ENCODE data around the gene KRIT1.
"Not testable (repeated sequence)": the region's sequence is repeated elsewhere in the genome, so short reads cannot be mapped to it uniquely, and the experiment has no call there.

The KRIT1 gene

DNA sequence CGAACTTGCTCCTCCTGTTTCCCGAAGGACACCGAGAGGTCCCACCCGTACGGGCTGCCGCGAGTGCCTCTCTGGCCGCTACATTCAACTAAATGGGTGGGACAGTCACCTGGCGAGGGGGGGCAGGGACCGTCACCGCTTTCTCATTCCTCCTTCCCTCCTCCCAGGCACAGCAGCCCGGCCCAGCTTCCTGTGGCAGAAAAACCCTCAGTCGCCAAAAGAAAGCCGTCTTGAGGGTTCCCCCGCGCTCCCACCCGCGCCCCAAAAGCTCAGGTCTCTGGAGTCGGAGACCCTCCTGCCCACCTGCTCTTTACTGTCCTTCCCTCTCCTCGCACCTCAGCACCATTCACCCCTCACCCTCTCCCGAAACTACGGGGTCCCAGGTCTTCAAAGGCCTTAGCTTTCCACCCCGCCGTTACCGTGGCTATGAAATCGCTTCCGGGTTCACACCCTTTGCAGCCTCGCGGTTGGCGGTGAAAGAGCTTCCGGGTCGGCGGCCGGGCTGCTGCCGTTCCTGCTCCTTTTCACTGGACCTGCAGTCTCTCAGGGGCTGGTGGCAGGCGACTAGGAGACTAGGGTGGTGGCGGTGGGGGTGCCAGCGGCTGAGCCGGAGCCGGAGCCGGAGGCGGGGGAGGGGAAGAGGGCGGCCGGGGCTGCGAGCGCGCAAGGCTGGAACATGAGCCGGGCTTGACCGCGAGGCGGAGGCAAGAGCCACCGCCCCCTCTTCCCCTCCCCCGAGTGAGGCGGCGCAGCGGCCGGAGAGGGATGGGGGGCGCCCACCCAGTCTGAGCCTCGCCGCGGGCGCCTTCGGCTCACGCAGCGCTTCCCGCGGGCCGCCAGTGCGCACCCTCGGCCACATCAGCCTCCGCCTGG lies at the start of gene KRIT1, which contains the start of gene ANKIB1:
Gene KRIT1 (minus strand): TSS at position 428 of the 873 bp plus-strand sequence. CDS start 3,779 bp downstream, outside the sequence.
Gene ANKIB1 (plus strand): TSS at position 488 of the 873 bp plus-strand sequence. CDS start 49,005 bp downstream, outside the sequence.
- DNase-seq (ENCODE audit: low read depth) = peak; percentile 80

- no peak for DNase-seq (ENCODE audit: low read depth)
Observed at GRCh38 chr7:92295391-92295790, 49.7 kb upstream of the KRIT1 start.

GRCh38 chr7:92293896-92294590 lies 48.3 kb upstream of the KRIT1 start:
- DNase-seq (ENCODE audit: low read depth) = no peak

DNA sequence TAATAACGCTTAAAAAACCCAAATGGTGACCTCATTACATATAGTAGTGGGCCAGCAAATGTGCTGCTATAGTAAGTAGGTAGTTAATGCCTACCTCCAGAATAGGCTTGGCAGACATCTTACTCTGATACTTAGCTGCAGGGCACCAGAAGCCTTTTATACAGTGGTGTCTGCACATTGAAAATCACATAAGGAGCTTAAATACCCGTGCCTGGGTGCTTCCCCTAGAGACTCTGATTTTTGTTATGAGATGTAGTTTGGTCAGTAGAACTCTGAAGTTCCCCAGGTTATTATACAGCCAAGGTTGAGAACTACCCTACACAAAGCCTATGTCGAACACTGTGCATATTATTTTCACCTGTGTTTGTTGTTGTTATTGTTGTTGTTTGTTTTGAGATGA lies 47.3 kb upstream of the KRIT1 start:
- no peak for DNase-seq (ENCODE audit: low read depth)

DNA sequence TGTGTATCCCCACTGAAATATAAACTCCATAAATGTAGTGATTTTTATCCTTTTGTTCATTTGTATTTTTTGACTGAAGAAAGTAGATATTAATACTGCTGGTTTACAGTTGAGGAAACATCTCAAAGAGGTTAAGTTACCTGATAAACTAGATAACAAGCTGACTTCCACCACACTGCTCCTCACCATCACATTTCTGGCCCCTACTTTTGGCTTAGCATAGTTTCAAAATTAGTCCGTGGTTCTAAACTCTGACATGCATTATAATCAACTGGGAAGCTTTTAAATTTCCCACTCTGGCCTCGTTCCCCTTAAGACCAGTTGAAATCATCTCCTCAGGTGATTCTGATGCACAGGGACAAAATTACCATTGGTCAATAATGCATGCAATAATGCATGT lies 43.6 kb upstream of the KRIT1 start:
- no peak for DNase-seq (ENCODE audit: low read depth)

- DNase-seq (ENCODE audit: low read depth) = no peak
Observed at GRCh38 chr7:92282930-92283329, 37.2 kb upstream of the KRIT1 start.

- DNase-seq (ENCODE audit: low read depth) = no peak
Observed at GRCh38 chr7:92282221-92282814, 36.6 kb upstream of the KRIT1 start.

GRCh38 chr7:92281031-92281430 lies 35.3 kb upstream of the KRIT1 start:
- DNase-seq (ENCODE audit: low read depth) = no peak

GRCh38 chr7:92279396-92280031 lies 33.8 kb upstream of the KRIT1 start:
- DNase-seq (ENCODE audit: low read depth) = no peak

DNA sequence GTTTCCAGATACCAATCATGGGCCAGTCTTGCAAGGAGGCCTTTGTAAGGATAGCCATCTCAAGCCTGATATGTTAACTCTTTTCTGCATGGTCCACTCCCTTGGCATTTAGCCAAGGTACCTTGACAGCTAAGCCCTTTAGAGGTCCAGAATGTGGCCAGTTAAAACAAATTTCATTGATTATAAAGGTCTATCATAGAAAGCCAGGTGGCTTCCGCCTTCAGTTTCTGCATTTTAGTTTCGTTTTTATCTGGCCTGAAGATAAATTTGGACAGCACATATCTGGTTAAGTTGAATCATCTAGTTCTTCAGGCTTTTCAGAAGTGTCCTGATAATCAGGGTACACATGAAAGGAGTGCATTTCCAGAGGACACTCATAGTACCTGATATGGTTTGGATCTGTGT lies 30.7 kb upstream of the KRIT1 start:
- DNase-seq (ENCODE audit: low read depth) = no peak

GRCh38 chr7:92275327-92275726 lies 29.6 kb upstream of the KRIT1 start:
- no peak for DNase-seq (ENCODE audit: low read depth)

DNA sequence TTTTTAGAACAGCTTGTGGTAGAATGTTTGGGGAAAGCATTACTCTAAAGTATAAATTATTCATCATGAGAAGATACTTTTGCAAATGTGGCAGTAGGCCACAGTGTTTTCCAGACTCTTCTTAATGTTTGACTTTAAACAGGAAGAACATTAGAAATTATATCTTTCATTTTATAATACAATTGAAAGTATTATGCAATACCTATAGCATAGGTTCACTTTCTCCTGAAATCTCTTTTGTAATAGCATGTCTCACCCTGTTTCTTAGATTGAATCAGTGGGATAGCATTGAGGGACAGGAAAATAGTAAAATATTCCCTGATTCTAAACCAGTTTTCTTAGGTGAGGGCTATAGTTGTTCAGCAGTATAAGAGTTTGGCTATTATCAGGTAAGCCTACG lies 23.2 kb upstream of the KRIT1 start:
- DNase-seq (ENCODE audit: low read depth) = no peak

DNA sequence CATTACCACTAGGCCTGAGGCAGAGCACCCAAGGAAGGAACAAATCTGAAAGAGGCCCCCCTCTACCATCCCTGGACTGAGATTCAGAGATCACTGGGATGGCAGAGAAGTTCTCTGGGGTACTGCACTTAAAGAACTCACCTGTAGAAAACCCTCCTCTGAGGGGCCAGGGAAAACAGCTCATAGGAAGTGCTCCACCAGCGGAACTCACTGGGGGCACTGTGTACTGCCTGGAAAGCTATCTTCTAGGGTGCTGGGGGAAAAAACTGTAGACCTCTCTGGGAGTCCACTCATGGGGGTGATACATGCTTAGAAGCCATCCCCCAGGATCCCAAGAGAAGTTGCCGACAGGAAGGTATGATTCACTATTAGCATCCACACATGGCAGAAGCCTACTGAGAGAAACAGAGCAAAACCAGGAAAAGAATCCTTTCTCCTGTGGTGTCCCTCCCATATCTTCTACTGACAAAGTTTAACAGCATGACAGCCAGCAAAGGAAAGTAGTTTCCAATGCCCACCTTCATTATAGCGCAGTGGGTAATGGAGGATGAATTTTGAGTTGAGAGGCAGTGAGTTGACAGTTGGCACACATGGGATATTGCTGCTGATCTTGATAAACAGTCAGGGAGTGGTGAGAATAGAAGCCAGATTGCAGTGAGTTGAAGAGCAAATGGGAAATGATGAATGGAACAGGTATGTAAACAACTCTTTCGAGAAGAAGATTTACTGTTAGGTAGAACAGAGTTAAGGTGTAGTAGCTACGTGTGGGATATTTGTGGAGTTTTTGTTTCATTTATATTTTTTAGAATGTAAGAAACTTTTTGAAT lies 20.9 kb upstream of the KRIT1 start:
- no peak for DNase-seq (ENCODE audit: low read depth)

DNA sequence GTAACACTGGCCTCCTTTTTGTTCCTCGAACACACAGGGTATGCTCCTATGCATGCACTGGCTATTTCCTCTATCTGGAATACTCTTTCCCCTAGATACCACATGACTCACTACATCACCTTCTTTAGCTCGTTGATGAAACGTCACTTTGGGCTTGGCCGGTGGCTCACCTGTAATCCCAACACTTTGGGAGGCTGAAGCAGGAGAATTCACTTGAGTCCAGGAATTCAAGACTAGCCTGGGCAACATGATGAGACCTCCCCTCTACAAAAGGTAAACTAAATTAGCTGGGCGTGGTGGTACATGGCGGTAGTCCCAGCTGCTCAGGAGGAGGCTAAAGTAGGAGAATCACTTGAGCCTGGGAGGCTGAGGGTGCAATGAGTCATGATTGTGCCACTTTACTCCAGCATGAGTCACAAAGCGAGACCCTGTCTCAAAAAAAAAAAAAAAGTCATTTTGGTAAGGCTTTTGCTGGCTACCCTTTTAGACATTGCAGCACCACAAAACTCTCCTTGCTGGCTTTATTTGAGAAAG lies 14.6 kb upstream of the KRIT1 start:
- DNase-seq (ENCODE audit: low read depth) = no peak

DNA sequence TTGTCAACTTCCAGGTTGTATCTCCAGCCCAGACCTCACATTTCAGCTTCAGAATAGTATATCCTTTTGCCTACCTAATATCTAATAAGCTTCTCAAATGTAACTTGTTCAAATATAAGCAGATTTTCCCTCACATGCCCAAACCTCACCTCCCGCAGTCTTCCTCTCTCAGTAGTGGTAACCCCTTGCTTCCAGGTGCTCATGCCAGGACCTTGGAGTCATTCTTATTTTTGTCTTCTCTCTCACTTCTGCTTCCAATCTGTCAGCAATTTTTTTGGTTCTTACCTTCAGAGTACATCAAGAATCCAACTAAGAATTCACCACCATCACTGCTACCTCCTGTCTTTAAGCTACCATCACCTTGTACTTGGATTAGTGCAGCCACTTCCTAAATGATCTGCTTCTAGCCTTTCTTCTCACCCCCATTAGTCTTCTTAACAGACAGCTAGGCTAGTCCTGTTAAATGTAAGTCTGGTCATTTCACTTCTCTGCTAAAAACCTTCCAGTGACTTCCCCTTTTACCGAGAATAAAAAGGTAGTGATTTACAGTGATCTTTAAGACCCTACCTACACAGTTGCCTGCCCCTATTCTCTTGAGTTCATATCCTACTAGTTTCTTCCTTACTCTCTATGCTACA lies 14.0 kb upstream of the KRIT1 start:
- no peak for DNase-seq (ENCODE audit: low read depth)

DNA sequence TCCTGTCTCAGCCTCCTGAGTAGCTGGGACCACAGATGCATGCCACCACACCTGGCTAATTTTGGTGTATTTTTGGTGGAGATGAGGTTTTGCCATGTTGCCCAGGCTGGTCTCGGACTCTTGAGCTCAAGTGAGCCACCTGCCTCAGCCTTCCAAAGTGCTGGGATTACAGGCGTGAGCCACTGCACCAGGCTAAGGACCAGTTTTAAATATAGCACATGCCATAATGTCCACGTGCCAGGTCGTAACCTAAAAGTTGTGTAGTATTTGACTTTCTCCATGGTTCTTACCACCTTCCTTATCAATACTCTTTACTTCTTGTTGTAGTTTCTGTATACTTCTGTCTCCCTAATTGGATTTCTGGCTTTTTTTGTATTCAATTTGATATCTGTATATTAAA lies 13.3 kb upstream of the KRIT1 start:
- DNase-seq (ENCODE audit: low read depth) = no peak

DNA sequence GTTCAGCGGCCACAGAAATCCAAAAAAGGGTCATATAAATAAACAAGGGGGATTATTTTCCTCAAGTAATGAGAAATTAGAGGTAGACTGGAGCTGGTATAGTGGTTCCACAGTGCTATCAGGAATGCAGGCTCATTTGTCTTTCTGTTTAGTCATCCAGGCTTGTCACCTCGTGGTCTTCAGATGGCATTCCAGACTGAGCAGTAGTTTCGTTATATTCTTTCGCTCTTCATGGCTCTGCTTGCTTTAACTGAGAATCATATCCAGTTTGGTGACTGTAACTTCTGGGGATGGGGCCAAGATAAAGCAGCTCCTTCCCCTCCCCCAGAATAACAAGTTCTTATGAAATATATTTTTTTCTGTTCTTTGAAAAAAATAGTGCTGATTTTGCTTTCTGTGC lies 9.6 kb upstream of the KRIT1 start:
- DNase-seq (ENCODE audit: low read depth) = no peak

DNA sequence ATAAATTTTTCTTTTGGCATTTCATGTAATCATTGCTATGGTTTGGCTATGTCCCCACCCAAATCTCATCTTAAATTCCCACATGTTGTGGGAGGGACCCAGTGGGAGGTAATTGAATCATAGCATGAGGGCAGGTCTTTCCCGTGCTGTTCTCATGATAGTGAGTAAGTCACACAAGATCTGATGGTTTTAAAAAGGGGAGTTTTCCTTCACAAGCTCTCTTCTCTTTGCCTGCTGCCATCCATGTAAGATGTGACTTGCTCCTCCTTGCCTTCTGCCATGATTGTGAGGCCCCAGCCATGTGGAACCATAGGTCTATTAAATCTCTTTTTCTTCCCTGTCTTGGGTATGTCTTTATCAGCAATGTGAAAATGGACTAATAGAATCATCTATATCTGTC lies 9.1 kb upstream of the KRIT1 start:
- DNase-seq (ENCODE audit: low read depth) = not testable (repeated sequence)

GRCh38 chr7:92253251-92253650 lies 7.5 kb upstream of the KRIT1 start:
- no peak for DNase-seq (ENCODE audit: low read depth)

DNA sequence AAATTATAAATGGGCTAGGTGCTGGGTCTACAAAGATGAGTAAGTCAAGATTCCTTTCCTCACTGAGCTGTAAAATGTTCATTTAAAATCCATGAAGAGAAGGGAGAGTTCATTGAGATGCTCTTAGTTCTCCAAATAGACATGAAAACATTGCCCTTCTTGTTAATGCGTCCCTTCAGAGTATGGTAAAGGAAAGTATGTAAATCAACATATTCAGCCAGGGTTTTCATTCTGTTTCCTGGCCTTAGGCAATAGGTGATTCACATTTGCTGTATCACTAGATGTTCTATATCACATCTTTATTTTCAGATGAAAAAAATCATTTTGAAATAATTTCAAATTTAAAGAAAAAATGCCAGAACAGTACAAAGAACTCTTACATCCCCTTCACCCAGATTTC lies 5.5 kb upstream of the KRIT1 start:
- DNase-seq (ENCODE audit: low read depth) = no peak

DNA sequence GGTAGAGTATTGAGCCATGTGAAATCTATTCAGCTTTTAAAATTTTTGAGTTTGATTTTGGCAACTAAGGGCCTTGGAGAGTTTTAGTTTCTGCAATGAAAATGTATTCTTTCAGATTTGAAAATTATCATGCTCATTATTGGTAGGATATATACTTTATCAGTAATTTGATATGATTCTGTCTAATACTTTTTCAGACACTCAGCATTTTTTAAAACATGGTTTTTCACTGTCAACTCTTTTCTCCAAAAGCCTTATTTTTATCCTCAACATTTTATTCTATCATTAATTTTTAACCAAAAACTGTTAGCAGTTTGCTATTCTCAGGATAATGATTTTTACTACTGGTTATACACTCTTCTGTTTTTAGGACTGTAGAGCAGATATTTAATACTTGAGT lies 4.9 kb upstream of the KRIT1 start:
- DNase-seq (ENCODE audit: low read depth) = no peak

Measured in activated gamma-delta T cell treated with anti-CD3 and anti-CD28 coated beads, Interleukin-2, amount 50 U/mL, for 16 hours (primary cell).